Islet of Langerhans (tissue), 1 donor: ENCODE data around the gene DIAPH3.
"Not testable (repeated sequence)": the region's sequence is repeated elsewhere in the genome, so short reads cannot be mapped to it uniquely, and the experiment has no call there.

Experiments
- FAIRE-seq: peaks from one replicate; lab custom pipeline; 2011; peaks lifted over from hg19 to GRCh38; lab: Jason Lieb, UNC

DIAPH3 gene

DNA sequence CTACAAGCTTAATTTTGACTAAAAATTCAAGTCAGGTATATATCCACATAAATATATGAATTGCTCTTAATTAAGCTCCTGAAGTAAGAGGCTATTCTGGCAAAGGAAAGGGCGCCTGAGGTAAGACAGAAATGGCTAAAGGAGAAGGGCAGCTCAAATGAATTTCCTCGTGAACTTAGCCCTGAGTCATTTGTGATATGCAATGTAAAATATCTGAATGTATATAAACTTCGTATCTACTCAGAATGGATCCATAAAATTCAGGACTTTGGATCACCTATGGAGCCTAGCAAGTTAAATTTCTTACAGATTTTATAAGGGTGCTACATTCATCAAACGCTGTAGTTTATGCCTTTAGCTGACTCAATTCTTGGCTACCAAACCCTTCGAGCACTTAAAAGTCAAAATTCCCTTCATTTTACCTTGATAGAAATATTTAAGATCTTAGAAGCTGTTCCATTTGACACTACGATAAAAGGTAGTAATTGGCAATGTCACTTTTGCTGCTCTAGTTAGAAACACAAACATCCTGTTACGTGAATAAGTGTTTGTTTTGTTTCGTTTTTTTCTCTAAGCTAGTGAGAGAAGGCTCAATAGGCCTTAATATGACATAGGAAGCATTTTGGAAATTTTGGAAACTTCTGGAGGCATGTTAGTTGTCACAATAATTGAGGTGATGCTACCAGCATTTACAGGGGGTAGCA, 69.2 kb downstream of the DIAPH3 start:
- no peak for FAIRE-seq

DNA sequence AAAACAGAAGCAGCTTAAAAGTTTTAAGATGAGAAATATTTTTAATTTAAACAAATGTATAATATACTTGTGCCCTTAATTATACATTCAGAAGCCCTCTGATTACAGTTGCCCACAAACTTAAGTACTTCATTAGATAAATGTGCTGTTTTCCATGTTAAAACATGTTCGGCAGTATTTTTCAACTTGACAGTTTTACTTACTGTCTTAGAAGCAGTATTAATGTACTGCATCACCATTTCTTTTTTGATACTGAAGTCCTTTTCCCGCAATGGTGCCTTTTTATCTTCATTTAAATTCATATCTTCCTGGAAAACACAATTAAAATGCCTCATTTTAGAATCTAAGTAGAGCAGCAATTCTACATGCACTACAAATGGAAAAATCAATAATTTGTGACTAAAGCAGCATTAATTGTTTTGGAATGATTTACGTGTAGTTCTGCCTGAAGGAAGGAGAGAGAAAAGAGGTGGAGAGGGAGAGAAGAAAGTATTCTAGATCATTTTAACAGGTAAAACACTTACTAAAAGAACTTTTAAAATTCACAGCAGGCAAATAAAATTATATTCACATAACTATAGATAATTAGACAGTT, 70.2 kb downstream of the DIAPH3 start:
- no peak for FAIRE-seq

GRCh38 chr13:60091573-60091972, 72.2 kb downstream of the DIAPH3 start:
- FAIRE-seq, result no peak

GRCh38 chr13:60090574-60090973, 73.2 kb downstream of the DIAPH3 start:
- no peak for FAIRE-seq

DNA sequence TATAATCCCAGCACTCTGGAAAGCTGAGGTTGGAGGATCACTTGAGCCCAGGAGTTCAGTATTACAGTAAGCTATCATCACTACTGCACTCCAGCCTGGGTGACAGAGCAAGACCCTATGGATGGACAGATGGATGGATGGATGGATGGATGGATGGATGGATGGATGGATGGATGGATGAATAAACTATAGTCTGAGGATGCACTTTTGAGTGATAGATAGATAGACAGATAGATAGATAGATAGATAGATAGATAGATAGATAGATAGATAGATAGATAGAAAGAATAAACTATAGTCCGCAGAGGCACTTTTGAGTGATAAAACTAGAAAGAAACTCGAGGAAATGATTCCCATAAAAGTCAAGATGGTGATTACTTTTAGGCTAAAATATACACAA, 79.9 kb downstream of the DIAPH3 start:
- not testable (repeated sequence) for FAIRE-seq

DNA sequence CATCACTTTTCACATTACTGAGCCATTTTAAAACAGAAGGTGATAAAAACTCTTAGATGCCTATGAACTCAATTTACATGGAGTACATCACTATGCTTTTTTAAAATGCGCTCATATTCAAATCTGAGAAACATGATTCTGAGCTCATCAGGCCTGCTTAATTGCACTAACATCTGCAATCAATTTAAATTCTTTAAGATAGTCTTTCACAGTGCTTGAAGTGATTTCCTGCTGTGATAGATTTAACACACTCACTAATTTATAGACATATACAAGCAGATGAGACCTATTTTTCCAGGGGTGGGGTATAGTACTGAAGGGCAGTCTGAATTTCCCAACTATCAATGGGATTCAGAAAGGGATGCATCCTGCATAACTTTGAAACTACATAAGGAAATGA, 82.9 kb downstream of the DIAPH3 start:
- FAIRE-seq, result no peak

DNA sequence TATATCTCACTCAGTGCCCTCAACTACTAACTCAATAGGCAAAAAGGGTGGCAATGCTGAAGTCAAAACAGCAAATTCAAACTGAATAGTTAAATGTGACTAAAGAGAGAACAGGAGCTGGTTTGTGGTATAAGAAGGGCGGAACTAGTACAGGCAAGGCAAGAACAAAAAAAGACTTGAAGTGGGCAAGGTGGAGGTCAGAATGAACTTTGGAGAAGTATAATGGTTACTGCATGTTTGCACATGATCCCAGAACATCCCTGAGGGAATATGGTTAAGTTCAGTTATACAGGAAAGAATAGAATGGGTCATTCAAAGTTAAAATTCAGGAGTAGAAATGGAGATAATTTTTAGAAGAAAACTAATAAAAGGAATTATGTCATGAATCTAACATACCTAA, 85.5 kb downstream of the DIAPH3 start:
- no peak for FAIRE-seq

GRCh38 chr13:60075850-60076249, 87.9 kb downstream of the DIAPH3 start:
- FAIRE-seq, result no peak

- FAIRE-seq, result no peak
Measured at GRCh38 chr13:60074397-60074796, 89.3 kb downstream of the DIAPH3 start.

GRCh38 chr13:60066226-60066625, 97.5 kb downstream of the DIAPH3 start:
- FAIRE-seq, result no peak

DNA sequence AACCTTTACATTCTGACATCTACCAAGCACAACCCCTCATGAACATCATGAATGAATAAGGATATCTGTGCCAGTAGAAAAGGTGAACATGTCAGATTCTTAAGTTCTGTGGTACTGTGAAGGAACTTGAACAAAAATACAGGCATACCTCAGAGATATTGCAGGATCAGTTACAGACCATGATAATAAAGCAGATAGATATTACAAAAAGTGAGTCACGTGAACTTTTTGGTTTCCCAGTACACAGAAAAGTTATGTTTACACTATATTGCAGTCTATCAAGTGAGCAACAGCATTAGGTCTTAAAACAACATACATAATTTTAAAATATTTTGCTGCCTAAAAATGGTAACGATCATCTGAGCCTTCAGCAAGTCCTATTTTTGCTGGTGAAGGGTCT, 101.2 kb downstream of the DIAPH3 start:
- no peak for FAIRE-seq

DNA sequence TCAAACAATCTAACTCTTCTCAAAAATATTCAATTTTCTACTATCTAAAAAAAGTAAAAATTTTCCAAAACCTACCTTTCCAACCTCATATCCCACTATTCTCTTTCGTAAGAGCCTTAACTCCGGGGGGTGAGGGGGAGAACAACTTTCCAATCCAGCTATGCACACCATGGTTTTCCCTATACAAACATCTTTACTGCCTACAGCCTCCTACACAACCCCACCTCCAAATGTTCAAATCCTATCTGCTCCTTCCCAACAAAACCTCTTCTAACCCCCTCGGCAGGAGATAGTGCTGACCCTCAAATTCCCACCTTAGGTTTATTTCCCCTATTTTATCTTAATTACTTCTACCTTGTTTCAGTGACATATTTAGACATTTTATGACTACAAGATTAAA, 102.0 kb downstream of the DIAPH3 start:
- no peak for FAIRE-seq

- FAIRE-seq, result no peak
Measured at GRCh38 chr13:60051754-60052285, 111.9 kb downstream of the DIAPH3 start.

DNA sequence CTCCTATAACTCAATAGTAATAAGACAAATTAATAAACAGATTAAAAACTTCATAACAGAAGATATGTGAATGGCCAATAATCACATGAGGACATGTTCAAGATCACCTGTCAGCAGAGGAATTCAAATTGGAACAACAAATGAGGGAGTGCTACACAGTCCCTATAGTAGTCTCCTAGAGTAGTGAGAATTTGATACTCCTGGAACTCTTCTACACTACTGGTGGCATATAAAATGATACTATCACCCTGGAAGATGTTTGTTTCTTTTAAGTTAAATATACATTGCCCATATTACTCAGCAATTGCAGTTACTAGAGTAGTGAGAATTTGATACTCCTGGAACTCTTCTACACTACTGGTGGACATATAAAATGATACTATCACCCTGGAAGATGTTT, 115.4 kb downstream of the DIAPH3 start:
- not testable (repeated sequence) for FAIRE-seq

- no peak for FAIRE-seq
Measured at GRCh38 chr13:60047918-60048317, 115.8 kb downstream of the DIAPH3 start.

GRCh38 chr13:60044321-60044720, 119.4 kb downstream of the DIAPH3 start:
- no peak for FAIRE-seq

- FAIRE-seq, result no peak
Measured at GRCh38 chr13:60043262-60043661, 120.5 kb downstream of the DIAPH3 start.

DNA sequence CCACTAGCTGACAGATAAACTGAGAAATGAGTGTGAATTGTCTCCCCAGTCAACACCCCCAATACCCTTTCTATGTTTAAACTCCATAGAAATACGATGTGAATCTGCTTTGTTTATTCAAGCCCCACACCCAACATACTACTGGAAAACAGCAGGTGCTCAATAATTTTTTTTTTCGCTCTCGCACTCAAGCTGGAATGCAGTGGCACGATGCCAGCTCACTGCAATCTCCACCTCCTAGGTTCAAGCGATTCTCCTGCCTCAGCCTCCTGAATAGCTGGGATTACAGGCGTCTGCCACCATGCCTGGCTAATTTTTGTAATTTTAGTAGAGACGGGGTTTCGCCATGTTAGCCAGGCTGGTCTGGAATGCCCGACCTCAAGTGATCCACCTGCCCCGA, 123.1 kb downstream of the DIAPH3 start:
- not testable (repeated sequence) for FAIRE-seq

- no peak for FAIRE-seq
Measured at GRCh38 chr13:60035874-60036273, 127.9 kb downstream of the DIAPH3 start.

- no peak for FAIRE-seq
Measured at GRCh38 chr13:60032851-60033250, 130.9 kb downstream of the DIAPH3 start.

DNA sequence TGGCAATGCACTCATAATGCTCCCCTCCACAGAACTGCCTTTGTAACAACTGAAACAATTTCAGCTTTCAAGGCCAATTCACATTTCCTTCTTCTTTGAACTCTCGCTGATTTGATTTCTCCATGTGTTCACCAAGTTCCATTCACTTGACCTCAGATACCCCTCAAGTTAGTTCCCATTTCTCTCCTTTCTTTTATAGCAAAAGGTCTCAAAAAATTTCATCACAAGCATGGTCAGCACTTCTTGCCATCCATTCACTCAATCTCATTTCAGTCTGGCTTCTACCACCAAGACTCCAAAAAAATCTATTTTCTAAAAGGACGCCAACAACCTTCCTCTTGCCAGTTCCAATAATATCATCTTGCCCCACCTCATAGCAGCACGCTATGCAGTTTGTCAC, 135.7 kb downstream of the DIAPH3 start:
- no peak for FAIRE-seq

- no peak for FAIRE-seq
Measured at GRCh38 chr13:60026286-60026685, 137.4 kb downstream of the DIAPH3 start.

GRCh38 chr13:60020288-60020687, 143.4 kb downstream of the DIAPH3 start:
- no peak for FAIRE-seq
